Central memory CD8-positive, alpha-beta T cell (primary cell): ENCODE results near the gene DOLPP1.
"Not testable (repeated sequence)": the region's sequence is repeated elsewhere in the genome, so short reads cannot be mapped to it uniquely, and the experiment has no call there.

Source experiments
- ATAC-seq: fragments of 150-1000 bp; cut with Tn5 transposase; replicated peaks from 2 replicates; pipeline ENCODE4 v1.10.0; 2022; ENCODE audit warnings: mild to moderate bottlenecking, moderate FRiP score, moderate number of reproducible peaks; ENCODE audit not compliant: poor library complexity, severe bottlenecking; ENCODE audit errors: extremely low read depth
- DNase-seq, 2 donors: peaks; one replicate each; pipeline ENCODE4 v3.0.0; 2021; ENCODE audit warnings: low spot score in 2 of 2
- H3K27ac Mint-ChIP-seq: one replicate; pipeline ENCODE4 v1.8.0; 2022; ENCODE audit warnings: low read depth, mild to moderate bottlenecking, moderate library complexity, mixed read lengths
- H3K27me3 Mint-ChIP-seq: one replicate; pipeline ENCODE4 v1.8.0; 2022; ENCODE audit warnings: mixed read lengths
- H3K36me3 Mint-ChIP-seq: one replicate; pipeline ENCODE4 v1.8.0; 2022; ENCODE audit warnings: mild to moderate bottlenecking, moderate library complexity, mixed read lengths; ENCODE audit not compliant: insufficient read depth
- H3K4me1 Mint-ChIP-seq: one replicate; pipeline ENCODE4 v1.8.0; 2022; ENCODE audit warnings: mixed read lengths
- H3K4me3 Mint-ChIP-seq: one replicate; pipeline ENCODE4 v1.8.0; 2022; ENCODE audit warnings: mild to moderate bottlenecking, moderate library complexity, mixed read lengths
- H3K9me3 Mint-ChIP-seq: one replicate; pipeline ENCODE4 v1.8.0; 2022; ENCODE audit warnings: mixed read lengths

Gene DOLPP1

GRCh38 chr9:129111528-129112151 lies 30.7 kb downstream of the DOLPP1 start:
- DNase-seq (no peak), ATAC-seq (no peak)
- Mint-ChIP-seq H3K27me3 (no peaks in the 10 kb centered on the region), H3K9me3 (no peaks in the 10 kb centered on the region), H3K36me3 (peaks cover 8% of the 10 kb centered on the region), H3K27ac (peak overlapping the region; percentile 67), H3K4me3 (peak overlapping the region; percentile 85), H3K4me1 (peaks cover 23% of the 10 kb centered on the region)

GRCh38 chr9:129112526-129112925 lies 31.6 kb downstream of the DOLPP1 start:
- H3K9me3 Mint-ChIP-seq, H3K27me3 Mint-ChIP-seq, H3K27ac Mint-ChIP-seq, ATAC-seq, DNase-seq, H3K36me3 Mint-ChIP-seq: not testable (repeated sequence)
- Mint-ChIP-seq H3K4me1 (peaks cover 23% of the 10 kb centered on the region), H3K4me3 (peak overlapping the region; percentile 85)

GRCh38 chr9:129113645-129114304 lies 32.9 kb downstream of the DOLPP1 start:
- Mint-ChIP-seq H3K27ac (no peak overlapping the region), H3K4me1 (peaks cover 16% of the 10 kb centered on the region), H3K27me3 (no peaks in the 10 kb centered on the region), H3K36me3 (peaks cover 8% of the 10 kb centered on the region), H3K9me3 (no peaks in the 10 kb centered on the region), H3K4me3 (no peak overlapping the region)
- DNase-seq (no peak), ATAC-seq (no peak)

- no peak overlapping the region for H3K27ac Mint-ChIP-seq
- ATAC-seq (no peak), DNase-seq (no peak)
- no peaks in the 10 kb centered on the region for H3K9me3 Mint-ChIP-seq
- H3K4me3 Mint-ChIP-seq, result no peak overlapping the region
- H3K36me3 Mint-ChIP-seq, result peaks cover 32% of the 10 kb centered on the region
- no peaks in the 10 kb centered on the region for H3K27me3 Mint-ChIP-seq
- peaks cover 7% of the 10 kb centered on the region for H3K4me1 Mint-ChIP-seq
Observed at GRCh38 chr9:129118799-129119198, 37.9 kb downstream of the DOLPP1 start.

- Mint-ChIP-seq H3K36me3 (peaks cover 39% of the 10 kb centered on the region), H3K4me3 (no peak overlapping the region), H3K27ac (peak overlapping the region; percentile 38), H3K27me3 (no peaks in the 10 kb centered on the region), H3K9me3 (no peaks in the 10 kb centered on the region), H3K4me1 (peaks cover 7% of the 10 kb centered on the region)
- no peak for ATAC-seq
- no peak for DNase-seq
Observed at GRCh38 chr9:129121483-129121882, 40.6 kb downstream of the DOLPP1 start.

- DNase-seq (no peak), ATAC-seq (no peak)
- Mint-ChIP-seq H3K27ac (peak overlapping the region; percentile 38), H3K36me3 (peaks cover 39% of the 10 kb centered on the region), H3K9me3 (no peaks in the 10 kb centered on the region), H3K4me3 (no peak overlapping the region), H3K4me1 (peaks cover 7% of the 10 kb centered on the region), H3K27me3 (no peaks in the 10 kb centered on the region)
Observed at GRCh38 chr9:129122133-129122532, 41.2 kb downstream of the DOLPP1 start.

GRCh38 chr9:129122976-129123375 lies 42.1 kb downstream of the DOLPP1 start:
- H3K4me1 Mint-ChIP-seq, DNase-seq: not testable (repeated sequence)
- peaks cover 37% of the 10 kb centered on the region for H3K36me3 Mint-ChIP-seq

GRCh38 chr9:129124506-129125069 lies 43.7 kb downstream of the DOLPP1 start:
- no peaks in the 10 kb centered on the region for H3K9me3 Mint-ChIP-seq
- H3K27ac Mint-ChIP-seq, result no peak overlapping the region
- H3K4me3 Mint-ChIP-seq, result no peak overlapping the region
- H3K4me1 Mint-ChIP-seq, result peaks cover 7% of the 10 kb centered on the region
- ATAC-seq (no peak), DNase-seq (no peak)
- no peaks in the 10 kb centered on the region for H3K27me3 Mint-ChIP-seq
- peaks cover 37% of the 10 kb centered on the region for H3K36me3 Mint-ChIP-seq

More at GRCh38 chr9:129122976-129123375, 42.1 kb downstream of the DOLPP1 start:
- H3K27me3 Mint-ChIP-seq, H3K27ac Mint-ChIP-seq, ATAC-seq, H3K4me3 Mint-ChIP-seq, H3K9me3 Mint-ChIP-seq: not testable (repeated sequence)

- H3K27me3 Mint-ChIP-seq, result no peaks in the 10 kb centered on the region
- no peak overlapping the region for H3K27ac Mint-ChIP-seq
- H3K9me3 Mint-ChIP-seq, result no peaks in the 10 kb centered on the region
- no peak overlapping the region for H3K4me3 Mint-ChIP-seq
- no peak for ATAC-seq
- H3K4me1 Mint-ChIP-seq, result peaks cover 7% of the 10 kb centered on the region
- no peak for DNase-seq
- peaks cover 38% of the 10 kb centered on the region for H3K36me3 Mint-ChIP-seq
Observed at GRCh38 chr9:129125478-129125877, 44.6 kb downstream of the DOLPP1 start.

GRCh38 chr9:129126749-129127618 lies 46.1 kb downstream of the DOLPP1 start:
- no peaks in the 10 kb centered on the region for H3K27me3 Mint-ChIP-seq
- ATAC-seq, result no peak
- peaks cover 30% of the 10 kb centered on the region for H3K36me3 Mint-ChIP-seq
- no peak overlapping the region for H3K4me3 Mint-ChIP-seq
- H3K27ac Mint-ChIP-seq, result no peak overlapping the region
- no peak for DNase-seq
- H3K4me1 Mint-ChIP-seq, result no peaks in the 10 kb centered on the region
- no peaks in the 10 kb centered on the region for H3K9me3 Mint-ChIP-seq

- ATAC-seq, result no peak
- no peak for DNase-seq
- Mint-ChIP-seq H3K4me3 (no peak overlapping the region), H3K4me1 (no peaks in the 10 kb centered on the region), H3K27ac (no peak overlapping the region), H3K27me3 (no peaks in the 10 kb centered on the region), H3K9me3 (no peaks in the 10 kb centered on the region), H3K36me3 (peaks cover 20% of the 10 kb centered on the region)
Observed at GRCh38 chr9:129128689-129129088, 47.8 kb downstream of the DOLPP1 start.

GRCh38 chr9:129130271-129130670 lies 49.4 kb downstream of the DOLPP1 start:
- not testable (repeated sequence) for H3K4me3 Mint-ChIP-seq, H3K27ac Mint-ChIP-seq, ATAC-seq, H3K4me1 Mint-ChIP-seq, DNase-seq, H3K9me3 Mint-ChIP-seq, H3K27me3 Mint-ChIP-seq
- H3K36me3 Mint-ChIP-seq, result peaks cover 24% of the 10 kb centered on the region
